Tongue (tissue), 2 donors: ENCODE results near the gene RAD51B. TPM values are rescaled to one million over a fixed set of nuclear protein-coding genes. Genes with fewer than 3 reads are reported as not detected.

Source experiments
- small RNA-seq: library from RNA; depleted of rRNA; stranded (forward); fragments of <200 nt; gene quantifications from one replicate; pipeline ENCODE3, GENCODE V24; 2014; ENCODE audit warnings: low replicate concordance
- total RNA-seq: library from RNA; depleted of rRNA; stranded (reverse); fragments of >200 nt; gene quantifications from one replicate; pipeline ENCODE4 v1.2.3, GENCODE V29; 2014

The RAD51B gene
- total RNA-seq, 1 donor from 2014 or later, result 37.8 TPM

Small RNA genes lying within 50 kb of the gene (small RNA-seq; reads per million reads assigned to genes)
- gene RN7SL108P, result not detected
- not detected for gene RN7SL706P
- gene RNU6-921P, result not detected

Other genes starting within 250 kb of the RAD51B start
- gene PIGH, start 219.5 kb upstream of the RAD51B start, total RNA-seq, result 16.0 TPM
- 3.9 TPM for gene ARG2, start 199.9 kb upstream of the RAD51B start, total RNA-seq
- gene VTI1B, start 145.1 kb upstream of the RAD51B start, total RNA-seq, result 37.8 TPM
- 49.4 TPM for gene RDH11, start 124.0 kb upstream of the RAD51B start, total RNA-seq
- 0.10 TPM for gene RDH12, start 117.9 kb upstream of the RAD51B start, total RNA-seq
- gene ZFYVE26, start 3.2 kb upstream of the RAD51B start, total RNA-seq, result 17.4 TPM